Measurements from ENCODE around the gene AFF3. TPM values are rescaled to one million over a fixed set of nuclear protein-coding genes. Genes with fewer than 3 reads are reported as not detected.

AFF3 gene
- total and polyA plus RNA-seq, 12 donors: 0.39 to 16.9 (median 7.0) TPM

- H3K27me3 ChIP-seq: no peaks in the 10 kb centered on the region
- ATAC-seq (no peak), DNase-seq (no peak)
- H3K4me1 ChIP-seq: peaks cover 0 to 5% (median 0%) of the 10 kb centered on the region in 9 donors
- H3K27ac ChIP-seq: no peak overlapping the region
- H3K36me3 ChIP-seq: no peaks in the 10 kb centered on the region
- WGBS, 2 donors: 89% methylated on average over 3 of the region's 3 CpGs
- intact Hi-C loops (cut with DNase I): no loop called here
- H3K9me3 ChIP-seq: no peaks in the 10 kb centered on the region
- H3K4me3 ChIP-seq: no peak overlapping the region
- TF ChIP-seq CTCF (IDR thresholded peaks at IDR 0.05): no peak
These were observed 99.8 kb downstream of the AFF3 start for GRCh38 chr2:100042562-100042961.

GRCh38 chr2:100041946-100042345 lies 100.4 kb downstream of the AFF3 start:
- intact Hi-C loops (cut with DNase I): no loop called here
- no peaks in the 10 kb centered on the region for H3K9me3 ChIP-seq
- peaks cover 0 to 7% (median 0%) of the 10 kb centered on the region in 9 donors for H3K4me1 ChIP-seq
- ATAC-seq: no peak
- no peaks in the 10 kb centered on the region for H3K27me3 ChIP-seq
- no peak for TF ChIP-seq CTCF (IDR thresholded peaks at IDR 0.05)
- H3K4me3 ChIP-seq: no peak overlapping the region
- no peak overlapping the region for H3K27ac ChIP-seq
- no peaks in the 10 kb centered on the region for H3K36me3 ChIP-seq
- WGBS, 2 donors: 80 to 83% methylated on average over 12 of the region's 12 CpGs
- no peak for DNase-seq

- DNase-seq: no peak
- H3K9me3 ChIP-seq: no peaks in the 10 kb centered on the region
- no peak overlapping the region for H3K27ac ChIP-seq
- H3K4me3 ChIP-seq: no peak overlapping the region
- H3K4me1 ChIP-seq: peaks cover 0 to 11% (median 0%) of the 10 kb centered on the region in 9 donors
- WGBS, 2 donors: 89 to 93% methylated on average over 4 of the region's 4 CpGs
- intact Hi-C loops (cut with DNase I): no loop called here
- no peaks in the 10 kb centered on the region for H3K36me3 ChIP-seq
- H3K27me3 ChIP-seq: no peaks in the 10 kb centered on the region
- TF ChIP-seq CTCF (IDR thresholded peaks at IDR 0.05): no peak
- ATAC-seq: no peak
These were observed 101.0 kb downstream of the AFF3 start for GRCh38 chr2:100041385-100041784.

- Histone ChIP-seq H3K27ac (no peak overlapping the region), H3K27me3 (no peaks in the 10 kb centered on the region), H3K4me3 (no peak overlapping the region), H3K36me3 (no peaks in the 10 kb centered on the region), H3K4me1 (peaks cover 0 to 9% (median 0%) of the 10 kb centered on the region in 9 donors), H3K9me3 (no peaks in the 10 kb centered on the region)
- WGBS, 2 donors: 86 to 87% methylated on average over 1 of the region's 1 CpG
- no peak for DNase-seq
- intact Hi-C loops (cut with DNase I): no loop called here
- no peak for TF ChIP-seq CTCF (IDR thresholded peaks at IDR 0.05)
- no peak for ATAC-seq
These were observed 101.5 kb downstream of the AFF3 start for GRCh38 chr2:100040906-100041305.
